K562 (cell line): Measurements from ENCODE around the gene LIPH. TPM values are rescaled to one million over a fixed set of nuclear protein-coding genes. Genes with fewer than 3 reads are reported as not detected.

ENCODE experiments used
- ATAC-seq: fragments of 200-7000 bp; cut with Tn5 transposase; 3 replicates; pipeline ENCODE4 v1.9.1; 2020; ENCODE audit warnings: moderate library complexity
- BruUV-seq: library from RNA; stranded (reverse); fragments of 400-500 nt; replicated peaks from 2 replicates; lab custom pipeline; 2021; lab: Mats Ljungman, UMichigan
- CTCF ChIA-PET: fragments of 300-600 bp; formaldehyde crosslinking; extraction: SDS; loops from one replicate; lab custom pipeline; 2021; ENCODE audit warnings: low intra/inter-chr PET ratio; lab: Yijun Ruan, JAX
- POLR2A ChIA-PET: fragments of 300-600, 350-650 bp; sonication (Branson Sonifier 250); formaldehyde crosslinking; extraction: SDS; loops from one replicate; lab custom pipeline; 2021; ENCODE audit warnings: antibody characterized with exemption, inconsistent platforms; lab: Yijun Ruan, JAX
- DNase-seq, 4 experiments: peaks; one replicate each; pipeline versions ENCODE4 v3.0.0 to v3.0.0-alpha.2; 2011 to 2018; ENCODE audit warnings: low spot score in 3 of 4, mixed read lengths in 3 of 4; ENCODE audit errors: extremely low read depth in 1 of 4
- FAIRE-seq: peaks from 2 replicates; lab custom pipeline; 2011; peaks lifted over from hg19 to GRCh38; lab: Jason Lieb, UNC
- H2AFZ ChIP-seq: 2 replicates; pipeline ENCODE4 v1.6.0; 2011; ENCODE audit warnings: low read depth, low read length, control low read depth, inconsistent platforms
- H3K27ac ChIP-seq: fragments of 200-600 bp; 3 replicates; pipeline ENCODE4 v1.8.0; 2011; ENCODE audit warnings: low read depth, mild to moderate bottlenecking, control low read depth, inconsistent platforms, low read length, moderate library complexity, mixed read lengths; ENCODE audit errors: extremely low read depth
- H3K27me3 ChIP-seq, 2 experiments: fragments of 300-600 bp in 1 of 2; 2 replicates in 1 of 2; 3 replicates in 1 of 2; pipeline versions ENCODE4 v1.6.0 to v1.8.0; 2011; ENCODE audit warnings: inconsistent platforms in 2 of 2, low read length in 2 of 2, mild to moderate bottlenecking in 1 of 2, mixed read lengths in 1 of 2, moderate library complexity in 1 of 2; ENCODE audit not compliant: control insufficient read depth in 2 of 2, insufficient read depth in 2 of 2
- H3K36me3 ChIP-seq: fragments of 300-600 bp; 3 replicates; pipeline ENCODE4 v1.8.0; 2011; ENCODE audit warnings: mild to moderate bottlenecking, low read length, inconsistent platforms; ENCODE audit not compliant: control insufficient read depth, insufficient read depth
- H3K4me1 ChIP-seq, 2 experiments: fragments of 200-600 bp in 1 of 2; replicated peaks in 1 of 2; 2 replicates in 1 of 2; 3 replicates in 1 of 2; pipeline versions ENCODE4 v1.5.1 to v1.8.0; 2011; ENCODE audit warnings: inconsistent platforms in 2 of 2, low read length in 2 of 2, mild to moderate bottlenecking in 1 of 2, mixed read lengths in 1 of 2, moderate library complexity in 1 of 2; ENCODE audit not compliant: control insufficient read depth in 2 of 2, insufficient read depth in 2 of 2
- H3K4me2 ChIP-seq: 2 replicates; pipeline ENCODE4 v1.6.1; 2011; ENCODE audit warnings: low read length, control low read depth, inconsistent platforms, mixed read lengths; ENCODE audit not compliant: insufficient read depth
- H3K4me3 ChIP-seq: fragments of 200-600 bp; sonication (generic), shearing (Covaris generic); 2 replicates; pipeline ENCODE4 v1.5.1; 2016; ENCODE audit warnings: control low read depth, inconsistent platforms
- H3K79me2 ChIP-seq: fragments of 200-600 bp; 3 replicates; pipeline ENCODE4 v1.8.0; 2011; ENCODE audit warnings: low read length, inconsistent platforms; ENCODE audit not compliant: control insufficient read depth, insufficient read depth
- H3K9ac ChIP-seq, 2 experiments: 2 replicates each; pipeline versions ENCODE4 v1.6.0 to v1.6.1; 2011; ENCODE audit warnings: low read depth in 2 of 2, low read length in 2 of 2, control low read depth in 1 of 2, inconsistent platforms in 1 of 2, mild to moderate bottlenecking in 1 of 2, mixed read lengths in 1 of 2; ENCODE audit not compliant: insufficient read depth in 1 of 2
- H3K9me1 ChIP-seq: one replicate; pipeline ENCODE4 v1.6.0; 2011; ENCODE audit warnings: inconsistent platforms, mild to moderate bottlenecking, low read length, moderate library complexity; ENCODE audit not compliant: control insufficient read depth, insufficient read depth
- H3K9me3 ChIP-seq: replicated peaks from 2 replicates; pipeline ENCODE4 v1.5.1; 2011; ENCODE audit warnings: low read depth, low read length, inconsistent platforms; ENCODE audit not compliant: control insufficient read depth, insufficient read depth
- H4K20me1 ChIP-seq: replicated peaks from 2 replicates; pipeline ENCODE4 v1.6.1; 2011; ENCODE audit warnings: low read length, inconsistent platforms, mixed read lengths; ENCODE audit not compliant: control insufficient read depth, insufficient read depth
- BACH1 ChIP-seq: fragments of 200-800 bp; sonication (Bioruptor generic); IDR thresholded peaks from 2 replicates; pipeline ENCODE4 v1.6.1; 2016; ENCODE audit warnings: missing genetic modification characterization, missing compliant biosample characterization
- BRD9 ChIP-seq: fragments of 450-650 bp; IDR thresholded peaks from 2 replicates; pipeline ENCODE4 v1.6.1; 2018; ENCODE audit warnings: low read depth; ENCODE audit not compliant: partially characterized antibody
- ELF4 ChIP-seq: fragments of 450-650 bp; formaldehyde crosslinking; IDR thresholded peaks from 2 replicates; pipeline ENCODE4 v1.4.0; 2022; ENCODE audit warnings: missing genetic modification characterization
- GABPA ChIP-seq: fragments of 200-800 bp; sonication (Bioruptor generic); conservative IDR thresholded peaks from 2 replicates; pipeline ENCODE4 v1.6.1; 2016; ENCODE audit warnings: low read depth, missing genetic modification characterization, missing compliant biosample characterization
- IFI16 ChIP-seq: fragments of 250-450 bp; sonication (Bioruptor Pico); IDR thresholded peaks from 2 replicates; pipeline ENCODE4 v2.1.2; 2022; ENCODE audit warnings: mild to moderate bottlenecking, inconsistent platforms
- POU5F1 ChIP-seq: fragments of 150-350 bp; IDR thresholded peaks from 2 replicates; pipeline ENCODE4 v1.6.1; 2014; ENCODE audit warnings: borderline replicate concordance, low read length, low read depth, mild to moderate bottlenecking; ENCODE audit not compliant: partially characterized antibody
- RFX1 ChIP-seq: fragments of 450-650 bp; IDR thresholded peaks from 2 replicates; pipeline ENCODE4 v1.6.1; 2016; ENCODE audit warnings: mild to moderate bottlenecking, moderate library complexity
- SMAD1 ChIP-seq: fragments of 150-350 bp; IDR thresholded peaks from 2 replicates; pipeline ENCODE4 v1.6.1; 2014; ENCODE audit warnings: low read length, low read depth; ENCODE audit not compliant: partially characterized antibody
- SRSF7 ChIP-seq: fragments of 200-400 bp; formaldehyde crosslinking; optimal IDR thresholded peaks from 2 replicates; pipeline ENCODE3; 2017; ENCODE audit warnings: mild to moderate bottlenecking, low read depth, low read length
- ZBTB17 ChIP-seq: fragments of 450-650 bp; formaldehyde crosslinking; IDR thresholded peaks from 2 replicates; pipeline ENCODE4 v1.4.0; 2020; ENCODE audit warnings: mild to moderate bottlenecking
- ZNF696 ChIP-seq: fragments of 250-450 bp; sonication (Bioruptor Pico); conservative IDR thresholded peaks from 2 replicates; pipeline ENCODE4 v1.4.0; 2020; ENCODE audit warnings: mild to moderate bottlenecking, moderate library complexity
- WGBS: fragments of 100-300 bp; shearing (Covaris generic); methylation state at CpG from one replicate; pipeline ENCODE4 v1.1.6; 2016; ENCODE audit warnings: low coverage, mixed read lengths; ENCODE audit not compliant: insufficient coverage; ENCODE audit errors: missing lambda C conversion rate; 5-methylcytosine and 5-hydroxymethylcytosine counted together
- in situ Hi-C: fragments of 300-500 bp; cut with MboI; formaldehyde crosslinking; loops from 4 replicates; pipeline ENCODE4 v1.15.0; 2018; ENCODE audit warnings: inconsistent platforms, mixed read lengths
- intact Hi-C: fragments of 100-400 bp; cut with micrococcal nuclease; formaldehyde crosslinking; loops from 2 replicates; pipeline ENCODE4 v1.14.2; 2022
- polyA plus RNA-seq, 8 experiments: library from polyadenylated mRNA; depleted of rRNA in 4 of 8; stranded (reverse) in 5 of 8; unstranded in 3 of 8; fragments of >200 nt; fragmentation: Nextera tagmentation in 2 of 8; fragmentation: Illumina TruSeq in 1 of 8; extraction: Ambion mirVana in 2 of 8; extraction: Trizol in 1 of 8; gene quantifications; 2 replicates each; pipeline versions ENCODE4 v1.2.1 to v1.2.3, GENCODE V29; 2011 to 2014; ENCODE audit warnings: inconsistent platforms in 1 of 8, missing spikeins in 1 of 8
- total RNA-seq, 7 experiments: library from RNA; depleted of rRNA in 6 of 7; stranded (reverse); fragments of >200 nt in 6 of 7; fragmentation: Illumina TruSeq in 2 of 7; extraction: Trizol in 2 of 7; gene quantifications; 2 replicates each; pipeline versions ENCODE4 v1.2.1 to v1.2.3, GENCODE V29; 2011 to 2021; ENCODE audit warnings: low replicate concordance in 1 of 7
- TF ChIP-seq, protein P1 (sequence below): sonication (generic); formaldehyde crosslinking; IDR thresholded peaks from 2 replicates; pipeline ENCODE4 v1.9.0; 2022; ENCODE audit warnings: mild to moderate bottlenecking, missing genetic modification reagents
- TF ChIP-seq, protein P2 (sequence below): sonication (generic); formaldehyde crosslinking; IDR thresholded peaks from 2 replicates; pipeline ENCODE4 v1.8.0; 2022; ENCODE audit warnings: mild to moderate bottlenecking, low read depth, missing genetic modification reagents
- TF ChIP-seq, protein P3 (sequence below): IDR thresholded peaks from 2 replicates; pipeline ENCODE4 v1.6.1; 2011; ENCODE audit not compliant: insufficient read length; ENCODE audit errors: extremely low read depth

Gene LIPH
- total and polyA plus RNA-seq, 9 of the 15 experiments (the other 6 are each of a cell fraction or from before 2014, with no cell fraction given) = 0.73 to 1.8 (median 1.3) TPM

DNA sequence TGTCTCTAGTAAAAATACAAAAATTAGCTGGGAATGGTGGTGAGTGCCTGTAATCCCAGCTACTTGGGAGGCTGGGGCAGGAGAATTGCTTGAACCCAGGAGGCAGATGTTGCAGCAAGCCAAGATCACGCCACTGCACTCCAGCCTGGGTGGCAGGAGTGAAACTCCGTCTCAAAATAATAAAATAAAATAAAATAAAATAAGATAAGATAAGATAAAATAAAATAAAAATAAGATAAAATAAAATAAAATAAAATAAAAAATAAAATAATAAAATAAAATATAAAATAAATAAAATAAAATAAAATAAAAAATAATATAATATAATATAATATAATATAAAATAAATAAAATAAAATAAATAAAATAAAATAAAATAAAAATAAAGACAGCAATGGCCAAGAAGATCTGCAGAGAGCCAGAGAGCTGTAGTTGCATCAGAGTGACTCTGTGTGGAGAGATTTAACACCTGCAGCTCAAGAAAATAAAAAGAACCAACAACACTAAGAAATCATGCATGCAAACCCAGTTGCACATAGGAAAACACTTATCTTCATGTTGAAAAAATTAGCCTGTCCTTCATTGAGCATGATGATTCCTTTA, 25.9 kb downstream of the LIPH start:
- DNase-seq (no peak), ATAC-seq (no peak), FAIRE-seq (no peak)
- ChIA-PET POLR2A (no interaction called here), CTCF (no interaction called here)
- 42% methylated on average over 2 of the region's 2 CpGs for WGBS
- in situ Hi-C loops (no loop called here), intact Hi-C loops (no loop called here)
- Histone ChIP-seq H3K27me3 (no peaks in the 10 kb centered on the region), H3K4me3 (no peak overlapping the region), H4K20me1 (no peaks in the 10 kb centered on the region), H3K4me2 (no peak overlapping the region), H3K36me3 (no peaks in the 10 kb centered on the region), H2AFZ (no peak overlapping the region), H3K79me2 (no peaks in the 10 kb centered on the region), H3K4me1 (peaks cover 0 to 5% of the 10 kb centered on the region in 2 experiments; a peak in 1 of 5 replicates), H3K9ac (no peak overlapping the region), H3K9me3 (no peaks in the 10 kb centered on the region), H3K9me1 (no peaks in the 10 kb centered on the region), H3K27ac (no peak overlapping the region)
- no TSS peak for BruUV-seq
- TF ChIP-seq, protein P1, sequence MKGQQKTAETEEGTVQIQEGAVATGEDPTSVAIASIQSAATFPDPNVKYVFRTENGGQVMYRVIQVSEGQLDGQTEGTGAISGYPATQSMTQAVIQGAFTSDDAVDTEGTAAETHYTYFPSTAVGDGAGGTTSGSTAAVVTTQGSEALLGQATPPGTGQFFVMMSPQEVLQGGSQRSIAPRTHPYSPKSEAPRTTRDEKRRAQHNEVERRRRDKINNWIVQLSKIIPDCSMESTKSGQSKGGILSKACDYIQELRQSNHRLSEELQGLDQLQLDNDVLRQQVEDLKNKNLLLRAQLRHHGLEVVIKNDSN (CRISPR knock-in tag) = no peak
- TF ChIP-seq RFX1 (no peak), BRD9 (no peak), ZNF696 (CRISPR knock-in tag) (no peak), ELF4 (CRISPR knock-in tag) (no peak), GABPA (tag) (no peak), SRSF7 (no peak), BACH1 (tag) (no peak), IFI16 (CRISPR knock-in tag) (no peak), POU5F1 (no peak), ZBTB17 (CRISPR knock-in tag) (no peak), SMAD1 (no peak)
- TF ChIP-seq, protein P2, sequence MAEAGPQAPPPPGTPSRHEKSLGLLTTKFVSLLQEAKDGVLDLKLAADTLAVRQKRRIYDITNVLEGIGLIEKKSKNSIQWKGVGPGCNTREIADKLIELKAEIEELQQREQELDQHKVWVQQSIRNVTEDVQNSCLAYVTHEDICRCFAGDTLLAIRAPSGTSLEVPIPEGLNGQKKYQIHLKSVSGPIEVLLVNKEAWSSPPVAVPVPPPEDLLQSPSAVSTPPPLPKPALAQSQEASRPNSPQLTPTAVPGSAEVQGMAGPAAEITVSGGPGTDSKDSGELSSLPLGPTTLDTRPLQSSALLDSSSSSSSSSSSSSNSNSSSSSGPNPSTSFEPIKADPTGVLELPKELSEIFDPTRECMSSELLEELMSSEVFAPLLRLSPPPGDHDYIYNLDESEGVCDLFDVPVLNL (CRISPR knock-in tag) = no peak
- TF ChIP-seq, protein P3, sequence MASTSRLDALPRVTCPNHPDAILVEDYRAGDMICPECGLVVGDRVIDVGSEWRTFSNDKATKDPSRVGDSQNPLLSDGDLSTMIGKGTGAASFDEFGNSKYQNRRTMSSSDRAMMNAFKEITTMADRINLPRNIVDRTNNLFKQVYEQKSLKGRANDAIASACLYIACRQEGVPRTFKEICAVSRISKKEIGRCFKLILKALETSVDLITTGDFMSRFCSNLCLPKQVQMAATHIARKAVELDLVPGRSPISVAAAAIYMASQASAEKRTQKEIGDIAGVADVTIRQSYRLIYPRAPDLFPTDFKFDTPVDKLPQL = no peak
